Cardiac muscle cell (in vitro differentiated cells and primary cell): ENCODE measurements around the gene ZNF559. TPM values are rescaled to one million over a fixed set of nuclear protein-coding genes. Genes with fewer than 3 reads are reported as not detected.

Source experiments
- DNase-seq, 2 donors: peaks; one replicate each; pipeline versions ENCODE4 v3.0.0 to v3.0.0-alpha.2; 2010 to 2017; ENCODE audit warnings: low read depth in 1 of 2, low spot score in 1 of 2
- H3K27ac ChIP-seq: fragments of 200-600 bp; sonication (generic); 2 replicates; pipeline ENCODE4 v1.5.1; 2016
- H3K27me3 ChIP-seq: fragments of 200-600 bp; sonication (generic); 2 replicates; pipeline ENCODE4 v1.6.0; 2016; ENCODE audit warnings: control low read depth
- H3K36me3 ChIP-seq: fragments of 200-600 bp; sonication (generic); 2 replicates; pipeline ENCODE4 v1.5.1; 2016; ENCODE audit warnings: control low read depth
- H3K4me1 ChIP-seq: fragments of 200-600 bp; sonication (generic); 2 replicates; pipeline ENCODE4 v1.8.1; 2017; ENCODE audit warnings: low read depth, mild to moderate bottlenecking, mixed run types
- H3K4me3 ChIP-seq: fragments of 200-600 bp; sonication (generic); 2 replicates; pipeline ENCODE4 v1.5.1; 2016; ENCODE audit warnings: mild to moderate bottlenecking
- H3K9me3 ChIP-seq: fragments of 200-600 bp; sonication (generic); 2 replicates; pipeline ENCODE4 v1.5.1; 2017; ENCODE audit warnings: low read depth, mild to moderate bottlenecking, control low read depth
- CTCF ChIP-seq: IDR thresholded peaks from 2 replicates; pipeline ENCODE4 v1.5.1; 2012; ENCODE audit warnings: low read depth, mild to moderate bottlenecking, low read length
- polyA plus RNA-seq: library from polyadenylated mRNA; unstranded; fragments of >200 nt; fragmentation: Nextera tagmentation; extraction: Ambion mirVana; gene quantifications from 2 replicates; pipeline ENCODE4 v1.2.1, GENCODE V29; 2016
- total RNA-seq: library from RNA; depleted of rRNA; stranded (reverse); fragments of >200 nt; gene quantifications from 2 replicates; pipeline ENCODE4 v1.2.3, GENCODE V29; 2016

ZNF559 gene
- total and polyA plus RNA-seq, 2 experiments from 2014 or later: 3.1 to 7.4 TPM

DNA sequence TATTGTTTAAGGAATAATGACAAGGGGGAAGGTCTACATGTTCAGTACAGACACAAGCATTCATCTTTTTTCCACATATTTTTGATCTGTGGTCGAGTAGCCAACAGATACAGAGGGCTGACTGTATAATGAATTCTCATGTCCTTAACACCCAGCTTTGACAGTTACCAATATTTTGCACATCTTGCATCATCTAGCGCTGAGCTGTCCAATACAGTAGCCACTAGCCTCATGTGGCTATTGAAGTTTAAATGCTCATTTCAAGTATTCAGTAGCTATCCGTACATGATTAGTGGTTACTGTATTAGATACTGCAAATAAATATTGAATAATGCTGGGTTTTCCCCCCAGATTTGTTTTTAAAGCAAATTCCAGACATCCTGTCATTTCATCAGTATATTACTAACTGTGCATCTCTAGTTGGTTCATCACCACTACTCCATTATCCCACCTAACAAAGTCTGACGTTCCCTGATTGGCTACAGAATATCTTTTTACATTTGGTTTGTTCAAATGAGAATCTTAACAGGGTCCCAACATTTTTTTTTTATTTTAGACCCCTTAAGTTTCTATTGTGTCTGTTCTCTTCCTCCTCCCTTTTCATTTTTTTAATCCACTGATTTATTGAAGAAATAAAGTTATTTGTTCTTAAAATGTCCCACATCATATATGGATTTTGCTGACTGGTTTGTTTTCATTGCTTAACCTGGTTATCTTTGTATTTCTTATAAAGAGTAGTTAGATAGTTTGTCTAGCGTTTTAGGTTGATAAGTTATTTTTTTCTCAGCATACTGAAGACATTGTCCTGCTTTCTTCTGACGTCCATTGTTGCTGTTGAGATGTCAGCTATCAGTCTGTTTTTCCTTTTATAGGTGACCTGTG, 47.0 kb downstream of the ZNF559 start:
- H3K9me3 ChIP-seq: peaks cover 4% of the 10 kb centered on the region

GRCh38 chr19:9381361-9381785, 57.4 kb downstream of the ZNF559 start:
- Histone ChIP-seq H3K36me3 (peaks cover 14% of the 10 kb centered on the region), H3K4me3 (no peak overlapping the region), H3K9me3 (peaks cover 4% of the 10 kb centered on the region), H3K27ac (no peak overlapping the region), H3K27me3 (no peaks in the 10 kb centered on the region), H3K4me1 (no peaks in the 10 kb centered on the region)
- DNase-seq: no peak
- TF ChIP-seq CTCF: no peak

More for the DNA sequence above, 47.0 kb downstream of the ZNF559 start:
- Histone ChIP-seq H3K4me1 (no peaks in the 10 kb centered on the region), H3K27ac (no peak overlapping the region), H3K4me3 (no peak overlapping the region), H3K36me3 (no peaks in the 10 kb centered on the region), H3K27me3 (no peaks in the 10 kb centered on the region)
- DNase-seq: no peak
- no peak for TF ChIP-seq CTCF

Other genes starting within 250 kb of the ZNF559 start
- gene OR1M1, start 237.1 kb upstream of the ZNF559 start, total RNA-seq: not detected in 2 replicates
- gene OR1M1, start 237.1 kb upstream of the ZNF559 start, polyA plus RNA-seq: not detected in 2 replicates
- gene OR7G2, start 216.7 kb upstream of the ZNF559 start, total RNA-seq: not detected in 2 replicates
- not detected in 2 replicates for gene OR7G2, start 216.7 kb upstream of the ZNF559 start, polyA plus RNA-seq
- not detected in 2 replicates for gene OR7G1, start 208.4 kb upstream of the ZNF559 start, total RNA-seq
- not detected in 2 replicates for gene OR7G1, start 208.4 kb upstream of the ZNF559 start, polyA plus RNA-seq
- not detected in 2 replicates for gene OR7G3, start 197.2 kb upstream of the ZNF559 start, total RNA-seq
- gene OR7G3, start 197.2 kb upstream of the ZNF559 start, polyA plus RNA-seq: not detected in 2 replicates
- 15.0 and 23.3 TPM in 2 replicates for gene ZNF317, start 183.8 kb upstream of the ZNF559 start, total RNA-seq
- 14.1 and 20.7 TPM in 2 replicates for gene ZNF317, start 183.8 kb upstream of the ZNF559 start, polyA plus RNA-seq
- 0.04 and 0.15 TPM in 2 replicates for gene OR7D2, start 145.2 kb upstream of the ZNF559 start, total RNA-seq
- 1.6 TPM in 1 of 2 replicates, not detected in the other for gene OR7D2, start 145.2 kb upstream of the ZNF559 start, polyA plus RNA-seq
- gene OR7D4, start 104.6 kb upstream of the ZNF559 start, total RNA-seq: not detected in 2 replicates
- not detected in 2 replicates for gene OR7D4, start 104.6 kb upstream of the ZNF559 start, polyA plus RNA-seq
- not detected in 2 replicates for gene OR7E24, start 73.2 kb upstream of the ZNF559 start, total RNA-seq
- not detected in 2 replicates for gene OR7E24, start 73.2 kb upstream of the ZNF559 start, polyA plus RNA-seq
- gene ZNF699, start 14.3 kb upstream of the ZNF559 start, total RNA-seq: 17.1 and 20.9 TPM in 2 replicates
- 3.2 and 5.5 TPM in 2 replicates for gene ZNF699, start 14.3 kb upstream of the ZNF559 start, polyA plus RNA-seq
- 2.9 and 3.9 TPM in 2 replicates for gene ZNF177, start 38.8 kb downstream of the ZNF559 start, total RNA-seq
- gene ZNF177, start 38.8 kb downstream of the ZNF559 start, polyA plus RNA-seq: 3.6 and 3.7 TPM in 2 replicates
- 13.0 and 19.2 TPM in 2 replicates for gene ZNF266, start 111.4 kb downstream of the ZNF559 start, total RNA-seq
- gene ZNF266, start 111.4 kb downstream of the ZNF559 start, polyA plus RNA-seq: 18.4 and 23.1 TPM in 2 replicates
- gene ZNF560, start 174.4 kb downstream of the ZNF559 start, total RNA-seq: 0.35 and 0.80 TPM in 2 replicates
- gene ZNF560, start 174.4 kb downstream of the ZNF559 start, polyA plus RNA-seq: 0.50 and 1.5 TPM in 2 replicates
- 13.9 and 16.2 TPM in 2 replicates for gene ZNF426, start 214.5 kb downstream of the ZNF559 start, total RNA-seq
- 16.1 and 21.5 TPM in 2 replicates for gene ZNF426, start 214.5 kb downstream of the ZNF559 start, polyA plus RNA-seq